Urothelium cell line (cell line): ENCODE data around the gene SLC25A23.

Experiments
- DNase-seq: peaks from one replicate; pipeline ENCODE4 v3.0.0; 2011; ENCODE audit warnings: low spot score, mixed read lengths
- FAIRE-seq: peaks from 2 replicates; lab custom pipeline; 2011; peaks lifted over from hg19 to GRCh38; lab: Jason Lieb, UNC

The SLC25A23 gene

GRCh38 chr19:6481541-6482342 is 22.1 kb upstream of the SLC25A23 start, which contains the start of gene DENND1C:
TSS of gene DENND1C (minus strand) at chr19:6481787. CDS start at chr19:6481695, 92 bp downstream.
- no peak for FAIRE-seq
- DNase-seq, result no peak

GRCh38 chr19:6480848-6481415 is 21.3 kb upstream of the SLC25A23 start:
- FAIRE-seq, result no peak
- no peak for DNase-seq

GRCh38 chr19:6479836-6480398 is 20.3 kb upstream of the SLC25A23 start:
- DNase-seq (no peak), FAIRE-seq (no peak)

GRCh38 chr19:6478815-6479214 is 19.2 kb upstream of the SLC25A23 start:
- no peak for FAIRE-seq

GRCh38 chr19:6476896-6477431 is 17.4 kb upstream of the SLC25A23 start:
- FAIRE-seq (no peak), DNase-seq (no peak)

More at GRCh38 chr19:6478815-6479214, 19.2 kb upstream of the SLC25A23 start:
- DNase-seq, result no peak

- peak; percentile 27 for DNase-seq
- no peak for FAIRE-seq
Measured at GRCh38 chr19:6476155-6476895, 16.7 kb upstream of the SLC25A23 start.

GRCh38 chr19:6475321-6476108 is 15.9 kb upstream of the SLC25A23 start:
- no peak for FAIRE-seq

GRCh38 chr19:6473647-6474046 is 14.1 kb upstream of the SLC25A23 start:
- FAIRE-seq (no peak), DNase-seq (no peak)

More at GRCh38 chr19:6475321-6476108, 15.9 kb upstream of the SLC25A23 start:
- no peak for DNase-seq

- DNase-seq (no peak), FAIRE-seq (no peak)
Measured at GRCh38 chr19:6472713-6473112, 13.1 kb upstream of the SLC25A23 start.

GRCh38 chr19:6471076-6471475 is 11.5 kb upstream of the SLC25A23 start:
- FAIRE-seq (no peak), DNase-seq (no peak)

- no peak for FAIRE-seq
- DNase-seq, result no peak
Measured at GRCh38 chr19:6470173-6470572, 10.6 kb upstream of the SLC25A23 start.

GRCh38 chr19:6467384-6467783 is 7.8 kb upstream of the SLC25A23 start:
- no peak for FAIRE-seq

GRCh38 chr19:6466526-6467248 is 7.1 kb upstream of the SLC25A23 start:
- no peak for FAIRE-seq
- DNase-seq, result no peak

More at GRCh38 chr19:6467384-6467783, 7.8 kb upstream of the SLC25A23 start:
- no peak for DNase-seq

GRCh38 chr19:6465663-6466062 is 6.1 kb upstream of the SLC25A23 start:
- no peak for FAIRE-seq
- no peak for DNase-seq

GRCh38 chr19:6465006-6465405 is 5.4 kb upstream of the SLC25A23 start:
- FAIRE-seq (no peak), DNase-seq (no peak)

GRCh38 chr19:6464070-6464873 is 4.7 kb upstream of the SLC25A23 start, which contains the start of gene CRB3:
TSS of gene CRB3 (plus strand) at chr19:6464271. CDS start at chr19:6464702, 431 bp downstream.
- DNase-seq (no peak), FAIRE-seq (no peak)

GRCh38 chr19:6460099-6460884 is 700 bp upstream of the SLC25A23 start:
- FAIRE-seq (no peak), DNase-seq (peak; percentile 94)
